Lung (tissue), 12 donors: ENCODE data around the gene FHOD3. TPM values are rescaled to one million over a fixed set of nuclear protein-coding genes. Genes with fewer than 3 reads are reported as not detected.

Experiments used
- ATAC-seq: fragments of 200-7000 bp; cut with Tn5 transposase; one replicate; pipeline ENCODE4 v1.9.1; 2020; ENCODE audit warnings: moderate number of reproducible peaks; ENCODE audit not compliant: insufficient read depth, low FRiP score
- DNase-seq, 3 donors: peaks; one replicate each; pipeline ENCODE4 v3.0.0-alpha.2; 2013 to 2017
- H3K27ac ChIP-seq, 2 donors: one replicate each; pipeline ENCODE4 v1.5.1; 2013; ENCODE audit warnings: mild to moderate bottlenecking in 2 of 2, moderate library complexity in 2 of 2, control low read depth in 1 of 2, inconsistent platforms in 1 of 2, low read depth in 1 of 2, low read length in 1 of 2
- H3K27me3 ChIP-seq, 3 donors: one replicate each; pipeline ENCODE4 v1.5.1; 2013; ENCODE audit warnings: low read length in 2 of 3; ENCODE audit not compliant: control insufficient read depth in 3 of 3, insufficient read depth in 3 of 3
- H3K36me3 ChIP-seq, 4 donors: one replicate each; pipeline ENCODE4 v1.5.1; 2013; ENCODE audit warnings: low read length in 4 of 4, mild to moderate bottlenecking in 1 of 4, moderate library complexity in 1 of 4; ENCODE audit not compliant: control insufficient read depth in 4 of 4, insufficient read depth in 4 of 4
- H3K4me1 ChIP-seq, 5 donors: one replicate each; pipeline ENCODE4 v1.5.1; 2013; ENCODE audit warnings: low read length in 5 of 5, mild to moderate bottlenecking in 2 of 5, moderate library complexity in 1 of 5; ENCODE audit not compliant: control insufficient read depth in 5 of 5, insufficient read depth in 5 of 5
- H3K4me3 ChIP-seq: one replicate; pipeline ENCODE4 v1.5.1; 2013; ENCODE audit warnings: mild to moderate bottlenecking, control low read depth, moderate library complexity
- H3K9ac ChIP-seq, 2 donors: one replicate each; pipeline ENCODE4 v1.5.1; 2013; ENCODE audit warnings: low read length in 2 of 2, control low read depth in 1 of 2; ENCODE audit not compliant: insufficient read depth in 1 of 2
- H3K9me3 ChIP-seq, 4 donors: one replicate each; pipeline ENCODE4 v1.5.1; 2013; ENCODE audit warnings: low read length in 3 of 4, mild to moderate bottlenecking in 1 of 4, moderate library complexity in 1 of 4; ENCODE audit not compliant: control insufficient read depth in 4 of 4, insufficient read depth in 3 of 4
- CTCF ChIP-seq: IDR thresholded peaks from 2 replicates; pipeline ENCODE4 v1.5.1; 2012; ENCODE audit warnings: mild to moderate bottlenecking; ENCODE audit errors: control extremely low read depth, extremely low read depth
- WGBS, 2 donors: extraction: QIAGEN DNeasy Blood & Tissue Kit; methylation state at CpG; one replicate each; pipeline ENCODE4 v1.1.7; 2013; 5-methylcytosine and 5-hydroxymethylcytosine counted together
- polyA plus RNA-seq, 2 donors: library from polyadenylated mRNA; stranded (reverse); fragments of 200-250 nt; gene quantifications; one replicate each; pipeline ENCODE4 v1.2.1, GENCODE V29; 2013
- total RNA-seq, 2 donors: library from RNA; depleted of rRNA in 1 of 2; stranded (reverse); fragments of >200 nt in 1 of 2; gene quantifications; one replicate each; pipeline ENCODE4 v1.2.1, GENCODE V29; 2014 to 2021
- donor health status: control.
- donor health status: control.
- donor health status: Bipolar disorder and iron deficiency.
- donor health status: healthy.
- donor health status: DM: yes; HTN: yes; CAD: no.

FHOD3 gene
- total and polyA plus RNA-seq, 4 donors, result 1.0 to 7.4 (median 2.9) TPM

- peak overlapping the region in 1 of 2 donors; percentile 4 for H3K27ac ChIP-seq
- H3K4me3 ChIP-seq, result no peak overlapping the region
- H3K9ac ChIP-seq, result no peak overlapping the region
- H3K4me1 ChIP-seq, result peaks cover 0 to 3% (median 0%) of the 10 kb centered on the region in 5 donors
- no peak for TF ChIP-seq CTCF
- no peaks in the 10 kb centered on the region for H3K9me3 ChIP-seq
- H3K36me3 ChIP-seq, result no peaks in the 10 kb centered on the region
- DNase-seq, result no peak
- no peak for ATAC-seq
- H3K27me3 ChIP-seq, result no peaks in the 10 kb centered on the region
- WGBS, 2 donors, result 91 to 97% methylated on average over 10 of the region's 10 CpGs
Measured at GRCh38 chr18:36386150-36386920, 88.8 kb downstream of the FHOD3 start.

- no peak for ATAC-seq
- Histone ChIP-seq H3K9me3 (no peaks in the 10 kb centered on the region), H3K27ac (no peak overlapping the region), H3K27me3 (no peaks in the 10 kb centered on the region), H3K4me3 (no peak overlapping the region), H3K9ac (no peak overlapping the region), H3K36me3 (no peaks in the 10 kb centered on the region), H3K4me1 (peaks cover 0 to 3% (median 0%) of the 10 kb centered on the region in 5 donors)
- no peak for TF ChIP-seq CTCF
- 71 to 83% methylated on average over 3 of the region's 3 CpGs for WGBS, 2 donors
- no peak for DNase-seq
Measured at GRCh38 chr18:36387310-36387709, 89.8 kb downstream of the FHOD3 start.

- ATAC-seq, result no peak
Measured at GRCh38 chr18:36388310-36388709, 90.8 kb downstream of the FHOD3 start.

More at GRCh38 chr18:36388310-36388709, 90.8 kb downstream of the FHOD3 start:
- no peak overlapping the region for H3K4me3 ChIP-seq
- H3K27me3 ChIP-seq, result no peaks in the 10 kb centered on the region
- no peak for DNase-seq
- H3K36me3 ChIP-seq, result no peaks in the 10 kb centered on the region
- peaks cover 0 to 7% (median 0%) of the 10 kb centered on the region in 5 donors for H3K4me1 ChIP-seq
- no peak overlapping the region for H3K9ac ChIP-seq
- peak overlapping the region in 1 of 2 donors; percentile 11 for H3K27ac ChIP-seq
- TF ChIP-seq CTCF, result no peak
- 78 to 83% methylated on average over 4 of the region's 4 CpGs for WGBS, 2 donors
- H3K9me3 ChIP-seq, result no peaks in the 10 kb centered on the region
